Lower leg skin (tissue), 4 donors: ENCODE measurements around the gene RPL35A. TPM values are rescaled to one million over a fixed set of nuclear protein-coding genes. Genes with fewer than 3 reads are reported as not detected.
"Not testable (repeated sequence)": the region's sequence is repeated elsewhere in the genome, so short reads cannot be mapped to it uniquely, and the experiment has no call there.

Experiments used
- DNase-seq, 2 donors: peaks; one replicate each; pipeline ENCODE4 v3.0.0-alpha.2; 2019; ENCODE audit warnings: low spot score in 2 of 2
- H3K4me3 ChIP-seq: fragments of 200-600 bp; sonication (generic); 2 replicates; pipeline ENCODE4 v1.5.1; 2017; ENCODE audit warnings: mild to moderate bottlenecking, low read depth; ENCODE audit not compliant: poor library complexity, severe bottlenecking
- CTCF ChIP-seq, 3 donors: fragments of 450-650 bp; IDR thresholded peaks; one replicate each; pipeline ENCODE4 v1.5.1; 2016; ENCODE audit warnings: antibody characterized with exemption in 3 of 3, mild to moderate bottlenecking in 3 of 3, moderate library complexity in 2 of 3
- POLR2A ChIP-seq, 2 donors: fragments of 450-650 bp; IDR thresholded peaks; one replicate each; pipeline ENCODE4 v1.6.1; 2016 to 2017; ENCODE audit warnings: antibody characterized with exemption in 2 of 2, mild to moderate bottlenecking in 1 of 2, moderate library complexity in 1 of 2
- WGBS, 2 donors: methylation state at CpG; one replicate each; pipeline ENCODE4 v1.1.5; 2018; 5-methylcytosine and 5-hydroxymethylcytosine counted together
- intact Hi-C: fragments of 100-400 bp; cut with DNase I; formaldehyde crosslinking; loops from one replicate; pipeline ENCODE4 v1.15.0; 2023; ENCODE audit warnings: low total_unique reads
- total RNA-seq, 4 donors: library from RNA; depleted of rRNA; stranded (reverse); fragments of >200 nt; gene quantifications; one replicate each; pipeline ENCODE4 v1.1.0, GENCODE V29; 2016

The RPL35A gene
- total RNA-seq, 4 donors from 2014 or later, result 667 to 1,167 (median 835) TPM

GRCh38 chr3:197961582-197961945, 11.6 kb downstream of the RPL35A start:
- H3K4me3 ChIP-seq, result no peak overlapping the region
- TF ChIP-seq CTCF (IDR thresholded peaks at IDR 0.05) (no peak), POLR2A (IDR thresholded peaks at IDR 0.05) (no peak)

GRCh38 chr3:197963019-197963637, 13.1 kb downstream of the RPL35A start:
- no peak for DNase-seq
- TF ChIP-seq CTCF (IDR thresholded peaks at IDR 0.05) (no peak), POLR2A (IDR thresholded peaks at IDR 0.05) (no peak)
- 94 to 96% methylated on average over 5 of the region's 5 CpGs for WGBS, 2 donors
- no peak overlapping the region for H3K4me3 ChIP-seq
- intact Hi-C loops, result no loop called here

More at GRCh38 chr3:197961582-197961945, 11.6 kb downstream of the RPL35A start:
- 77 to 83% methylated on average over 9 of the region's 9 CpGs for WGBS, 2 donors
- intact Hi-C loops, result no loop called here
- no peak for DNase-seq

- H3K4me3 ChIP-seq, intact Hi-C loops, DNase-seq: not testable (repeated sequence)
- 86 to 87% methylated on average over 8 of the region's 8 CpGs for WGBS, 2 donors
Measured at GRCh38 chr3:197967337-197967989, 17.5 kb downstream of the RPL35A start.

GRCh38 chr3:197970588-197970987, 20.6 kb downstream of the RPL35A start:
- no peak overlapping the region for H3K4me3 ChIP-seq
- no peak for DNase-seq
- TF ChIP-seq POLR2A (IDR thresholded peaks at IDR 0.05) (no peak), CTCF (IDR thresholded peaks at IDR 0.05) (no peak)
- WGBS, 2 donors, result 89 to 90% methylated on average over 3 of the region's 3 CpGs
- intact Hi-C loops, result no loop called here

- WGBS, 2 donors, result 67 to 76% methylated on average over 1 of the region's 1 CpG
- H3K4me3 ChIP-seq, result no peak overlapping the region
- intact Hi-C loops, result no loop called here
- TF ChIP-seq POLR2A (IDR thresholded peaks at IDR 0.05), result no peak
- TF ChIP-seq CTCF (IDR thresholded peaks at IDR 0.05), result no peak
- DNase-seq, result no peak
Measured at GRCh38 chr3:197974016-197974415, 24.0 kb downstream of the RPL35A start.

- no peak overlapping the region for H3K4me3 ChIP-seq
- intact Hi-C loops, result no loop called here
- 97 to 98% methylated on average over 8 of the region's 8 CpGs for WGBS, 2 donors
- TF ChIP-seq POLR2A (IDR thresholded peaks at IDR 0.05) (no peak), CTCF (IDR thresholded peaks at IDR 0.05) (no peak)
- no peak for DNase-seq
Measured at GRCh38 chr3:197975311-197975710, 25.3 kb downstream of the RPL35A start.
